Panc1 (cell line): ENCODE data around the gene ALG14. TPM values are rescaled to one million over a fixed set of nuclear protein-coding genes. Genes with fewer than 3 reads are reported as not detected.

ENCODE experiments used
- ATAC-seq: fragments of 200-7000 bp; cut with Tn5 transposase; 2 replicates; pipeline ENCODE4 v1.9.1; 2020; ENCODE audit warnings: mild to moderate bottlenecking, moderate library complexity
- BruUV-seq: library from RNA; stranded (reverse); fragments of 400-500 nt; replicated peaks from 2 replicates; lab custom pipeline; 2021; lab: Mats Ljungman, UMichigan
- CTCF ChIA-PET: fragments of 300-600 bp; sonication (Branson Sonifier 250); formaldehyde crosslinking; loops from one replicate; lab custom pipeline; 2022; ENCODE audit warnings: antibody characterized with exemption; lab: Charles Lee
- POLR2A ChIA-PET: fragments of 300-600 bp; sonication (Branson Sonifier 250); formaldehyde crosslinking; loops from one replicate; lab custom pipeline; 2022; ENCODE audit warnings: antibody characterized with exemption; lab: Charles Lee
- DNase-seq: peaks from one replicate; pipeline ENCODE4 v3.0.0-alpha.2; 2010; ENCODE audit warnings: low read depth, low spot score
- H3K27ac ChIP-seq: 2 replicates; pipeline ENCODE4 v1.5.1; 2011; ENCODE audit warnings: mild to moderate bottlenecking, low read length, inconsistent platforms
- H3K27me3 ChIP-seq: fragments of 200-500 bp; sonication (Bioruptor generic); 2 replicates; pipeline ENCODE4 v1.6.0; 2014; ENCODE audit warnings: low read length, inconsistent platforms; ENCODE audit not compliant: control insufficient read depth, insufficient read depth
- H3K36me3 ChIP-seq: fragments of 200-500 bp; sonication (Bioruptor generic); 2 replicates; pipeline ENCODE4 v1.5.1; 2014; ENCODE audit warnings: inconsistent platforms, mild to moderate bottlenecking, low read length, moderate library complexity; ENCODE audit not compliant: control insufficient read depth, insufficient read depth
- H3K4me1 ChIP-seq: 2 replicates; pipeline ENCODE4 v1.5.1; 2011; ENCODE audit warnings: inconsistent platforms, mild to moderate bottlenecking, low read length, moderate library complexity; ENCODE audit not compliant: control insufficient read depth, insufficient read depth
- H3K4me3 ChIP-seq, 2 experiments: 2 replicates each; pipeline ENCODE4 v1.5.1; 2011 to 2012; ENCODE audit warnings: low read depth in 2 of 2, low read length in 2 of 2, mild to moderate bottlenecking in 2 of 2, inconsistent platforms in 1 of 2, moderate library complexity in 1 of 2
- H3K9me3 ChIP-seq: fragments of 200-500 bp; sonication (Bioruptor generic); 2 replicates; pipeline ENCODE4 v1.5.1; 2014; ENCODE audit warnings: low read depth, mild to moderate bottlenecking, inconsistent platforms, low read length, moderate library complexity; ENCODE audit not compliant: control insufficient read depth, insufficient read depth
- POLR2AphosphoS5 ChIP-seq: IDR thresholded peaks from 2 replicates; pipeline ENCODE4 v1.6.1; 2012; ENCODE audit warnings: mild to moderate bottlenecking, low read depth, low read length, moderate library complexity
- REST ChIP-seq, 2 experiments: IDR thresholded peaks; 2 replicates each; pipeline ENCODE4 v1.6.1; 2011 to 2012; ENCODE audit warnings: low read depth in 2 of 2, control low read depth in 1 of 2, low read length in 1 of 2, mild to moderate bottlenecking in 1 of 2, moderate library complexity in 1 of 2; ENCODE audit not compliant: insufficient read depth in 1 of 2
- SIN3A ChIP-seq: IDR thresholded peaks from 2 replicates; pipeline ENCODE4 v1.6.1; 2012; ENCODE audit warnings: low read depth, mild to moderate bottlenecking, low read length, moderate library complexity, borderline replicate concordance; ENCODE audit not compliant: insufficient read depth
- TCF7L2 ChIP-seq: IDR thresholded peaks from 2 replicates; pipeline ENCODE4 v1.6.1; 2011; ENCODE audit warnings: mild to moderate bottlenecking, low read depth, low read length, inconsistent platforms
- in situ Hi-C: cut with HindIII; loops from 2 replicates; pipeline ENCODE4 v1.10.0; 2016; ENCODE audit warnings: low sequenced_read_pairs, low pct_unique_long_range_greater_than_20kb
- intact Hi-C: fragments of 100-400 bp; cut with micrococcal nuclease; formaldehyde crosslinking; loops from one replicate; pipeline ENCODE4 v1.10.0; 2022; ENCODE audit not compliant: unreplicated experiment
- total RNA-seq: library from RNA; stranded (reverse); gene quantifications from one replicate; pipeline ENCODE4 v1.2.1, GENCODE V29; 2021; ENCODE audit not compliant: unreplicated experiment
- TF ChIP-seq, protein P1 (sequence below): fragments of 450-650 bp; IDR thresholded peaks from 2 replicates; pipeline ENCODE4 v1.5.1; 2017; ENCODE audit warnings: mild to moderate bottlenecking

The ALG14 gene
- total RNA-seq, 1 experiment from 2014 or later, result 4.1 TPM

DNA sequence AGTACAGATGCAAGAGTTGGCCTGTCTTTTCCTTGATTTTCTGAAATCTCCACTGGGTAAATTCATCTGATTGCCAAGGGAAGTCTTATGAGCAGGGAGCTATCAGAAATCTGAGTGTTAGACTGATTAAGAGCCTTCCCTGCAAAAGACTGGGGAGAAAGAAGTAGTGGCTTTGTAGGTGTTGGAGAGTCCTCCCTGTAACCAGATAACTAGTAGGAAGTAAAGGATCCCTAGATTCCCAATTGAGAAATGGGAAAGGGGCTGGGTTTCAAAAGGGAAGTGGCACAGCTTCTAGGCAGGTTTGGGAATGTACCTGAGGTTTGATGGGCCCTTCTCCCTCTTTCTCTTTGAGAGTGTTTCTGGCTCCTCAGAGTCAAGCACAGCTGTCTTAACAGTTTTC lies 46.5 kb upstream of the ALG14 start:
- peaks cover 13% of the 10 kb centered on the region for H3K27me3 ChIP-seq
- in situ Hi-C loops, result no loop called here
- no TSS peak for BruUV-seq
- H3K4me3 ChIP-seq, result no peak overlapping the region
- H3K4me1 ChIP-seq, result no peaks in the 10 kb centered on the region
- intact Hi-C loops, result loop anchor here (10.0 kb wide), 1 partner anchor 116 kb away; the partner anchor contains the start of gene RWDD3
- DNase-seq (no peak), ATAC-seq (no peak)
- POLR2A ChIA-PET, result no interaction called here
- CTCF ChIA-PET, result no interaction called here
- TF ChIP-seq SIN3A (no peak), POLR2AphosphoS5 (no peak), REST (IDR thresholded peaks at IDR 0.05; ENCODE audit: insufficient read depth in 1 of 2, low read depth in 2 of 2, low read length in 1 of 2) (no peak), TCF7L2 (no peak)
- TF ChIP-seq, protein P1, sequence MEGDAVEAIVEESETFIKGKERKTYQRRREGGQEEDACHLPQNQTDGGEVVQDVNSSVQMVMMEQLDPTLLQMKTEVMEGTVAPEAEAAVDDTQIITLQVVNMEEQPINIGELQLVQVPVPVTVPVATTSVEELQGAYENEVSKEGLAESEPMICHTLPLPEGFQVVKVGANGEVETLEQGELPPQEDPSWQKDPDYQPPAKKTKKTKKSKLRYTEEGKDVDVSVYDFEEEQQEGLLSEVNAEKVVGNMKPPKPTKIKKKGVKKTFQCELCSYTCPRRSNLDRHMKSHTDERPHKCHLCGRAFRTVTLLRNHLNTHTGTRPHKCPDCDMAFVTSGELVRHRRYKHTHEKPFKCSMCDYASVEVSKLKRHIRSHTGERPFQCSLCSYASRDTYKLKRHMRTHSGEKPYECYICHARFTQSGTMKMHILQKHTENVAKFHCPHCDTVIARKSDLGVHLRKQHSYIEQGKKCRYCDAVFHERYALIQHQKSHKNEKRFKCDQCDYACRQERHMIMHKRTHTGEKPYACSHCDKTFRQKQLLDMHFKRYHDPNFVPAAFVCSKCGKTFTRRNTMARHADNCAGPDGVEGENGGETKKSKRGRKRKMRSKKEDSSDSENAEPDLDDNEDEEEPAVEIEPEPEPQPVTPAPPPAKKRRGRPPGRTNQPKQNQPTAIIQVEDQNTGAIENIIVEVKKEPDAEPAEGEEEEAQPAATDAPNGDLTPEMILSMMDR, result no peak
- H3K27ac ChIP-seq, result no peak overlapping the region
- no peaks in the 10 kb centered on the region for H3K36me3 ChIP-seq
- H3K9me3 ChIP-seq, result no peaks in the 10 kb centered on the region

- DNase-seq (no peak), ATAC-seq (no peak)
- TF ChIP-seq TCF7L2 (no peak), SIN3A (no peak), POLR2AphosphoS5 (no peak), REST (IDR thresholded peaks at IDR 0.05; ENCODE audit: insufficient read depth in 1 of 2, low read depth in 2 of 2, low read length in 1 of 2) (no peak)
- TF ChIP-seq, protein P1, result no peak
- no peaks in the 10 kb centered on the region for H3K9me3 ChIP-seq
- peaks cover 13% of the 10 kb centered on the region for H3K27me3 ChIP-seq
- H3K36me3 ChIP-seq, result no peaks in the 10 kb centered on the region
- intact Hi-C loops, result loop anchor here (10.0 kb wide), 1 partner anchor 116 kb away; the partner anchor contains the start of gene RWDD3
- no TSS peak for BruUV-seq
- ChIA-PET CTCF (no interaction called here), POLR2A (no interaction called here)
- no peaks in the 10 kb centered on the region for H3K4me1 ChIP-seq
- H3K27ac ChIP-seq, result no peak overlapping the region
- in situ Hi-C loops, result no loop called here
- H3K4me3 ChIP-seq, result no peak overlapping the region
Observed at GRCh38 chr1:95118710-95119109, 46.0 kb upstream of the ALG14 start.
